Skeletal muscle tissue (tissue), 4 donors: ENCODE data around the gene NKX6-2. TPM values are rescaled to one million over a fixed set of nuclear protein-coding genes. Genes with fewer than 3 reads are reported as not detected.
A peak's percentile ranks its signal among the peaks of the same experiment; 100 is the strongest.

Experiments used
- H3K27ac ChIP-seq: one replicate; pipeline ENCODE4 v1.7.0; 2013; ENCODE audit warnings: mild to moderate bottlenecking, low read depth, low read length, inconsistent platforms
- H3K27me3 ChIP-seq, 3 donors: one replicate each; pipeline ENCODE4 v1.7.0; 2013; ENCODE audit warnings: low read length in 3 of 3; ENCODE audit not compliant: control insufficient read depth in 3 of 3, insufficient read depth in 3 of 3
- H3K36me3 ChIP-seq, 3 donors: one replicate each; pipeline ENCODE4 v1.7.0; 2013; ENCODE audit warnings: low read length in 3 of 3; ENCODE audit not compliant: control insufficient read depth in 3 of 3, insufficient read depth in 3 of 3
- H3K4me1 ChIP-seq, 3 donors: one replicate each; pipeline ENCODE4 v1.7.0; 2013; ENCODE audit warnings: low read length in 3 of 3, mild to moderate bottlenecking in 3 of 3; ENCODE audit not compliant: control insufficient read depth in 3 of 3, insufficient read depth in 3 of 3
- H3K4me3 ChIP-seq, 3 donors: one replicate each; pipeline ENCODE4 v1.7.0; 2013; ENCODE audit warnings: low read length in 3 of 3
- H3K9ac ChIP-seq, 3 donors: one replicate each; pipeline ENCODE4 v1.7.0; 2013; ENCODE audit warnings: low read length in 3 of 3, mild to moderate bottlenecking in 3 of 3, moderate library complexity in 2 of 3, low read depth in 1 of 3
- H3K9me3 ChIP-seq, 3 donors: one replicate each; pipeline ENCODE4 v1.7.0; 2013; ENCODE audit warnings: low read length in 3 of 3; ENCODE audit not compliant: control insufficient read depth in 3 of 3
- total RNA-seq: library from RNA; depleted of rRNA; stranded (reverse); fragments of >200 nt; gene quantifications from one replicate; pipeline ENCODE4 v1.2.3, GENCODE V29; 2014
- donor health status: Osteomylitis.

Gene NKX6-2
- not detected for total RNA-seq

DNA sequence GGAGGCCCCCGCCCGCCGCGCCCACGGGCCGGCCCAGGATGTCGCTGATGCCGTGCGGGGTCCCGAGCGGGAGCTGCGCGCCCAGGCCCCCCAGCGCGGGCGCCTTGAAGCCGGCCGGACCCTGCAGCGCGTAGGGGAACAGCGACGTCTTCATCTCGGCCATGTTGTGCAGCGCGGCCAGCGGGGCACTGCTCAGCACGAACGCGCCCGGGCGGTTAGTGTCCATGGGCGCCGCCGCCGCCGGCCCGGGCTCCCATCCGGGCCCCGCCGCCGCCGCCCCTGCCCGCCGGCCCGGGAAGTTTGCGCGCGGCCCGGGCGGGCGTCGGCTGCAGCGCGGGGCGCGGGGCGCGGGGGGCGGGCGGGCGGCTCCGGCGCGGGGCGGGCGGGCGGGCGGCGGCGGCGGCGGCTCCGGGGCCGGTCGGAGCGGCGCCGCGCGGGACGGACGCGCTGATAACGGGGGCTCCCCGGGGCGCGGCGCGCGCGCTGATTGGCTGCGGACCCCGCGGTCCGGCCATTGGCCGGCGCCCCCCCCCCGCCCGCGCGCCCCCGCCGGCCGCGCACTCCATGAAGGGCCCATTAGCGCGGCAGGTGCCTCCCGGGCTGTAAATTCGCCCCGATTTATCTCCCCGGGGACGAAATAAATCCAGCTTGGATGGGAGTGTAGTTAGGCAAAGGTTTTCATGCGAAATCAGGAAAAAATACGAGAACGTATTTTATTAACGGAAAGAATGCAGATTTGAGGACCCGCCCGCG is at the start of gene NKX6-2:
Gene NKX6-2, minus strand, starts transcription at position 425 of the 753 bp plus-strand sequence. Its CDS starts 199 bp downstream, at position 226.
- Histone ChIP-seq H3K36me3 (peaks cover 13 to 17% (median 13%) of the 10 kb centered on the region in 3 donors), H3K4me1 (peaks cover 0 to 5% (median 4%) of the 10 kb centered on the region in 3 donors), H3K9ac (peak within 1 kb of the TSS in 1 of 3 donors; percentile 16), H3K9me3 (no peaks in the 10 kb centered on the region), H3K27ac (no peak within 1 kb of the TSS), H3K27me3 (peaks cover 38 to 53% (median 53%) of the 10 kb centered on the region in 3 donors), H3K4me3 (no peak within 1 kb of the TSS)

DNA sequence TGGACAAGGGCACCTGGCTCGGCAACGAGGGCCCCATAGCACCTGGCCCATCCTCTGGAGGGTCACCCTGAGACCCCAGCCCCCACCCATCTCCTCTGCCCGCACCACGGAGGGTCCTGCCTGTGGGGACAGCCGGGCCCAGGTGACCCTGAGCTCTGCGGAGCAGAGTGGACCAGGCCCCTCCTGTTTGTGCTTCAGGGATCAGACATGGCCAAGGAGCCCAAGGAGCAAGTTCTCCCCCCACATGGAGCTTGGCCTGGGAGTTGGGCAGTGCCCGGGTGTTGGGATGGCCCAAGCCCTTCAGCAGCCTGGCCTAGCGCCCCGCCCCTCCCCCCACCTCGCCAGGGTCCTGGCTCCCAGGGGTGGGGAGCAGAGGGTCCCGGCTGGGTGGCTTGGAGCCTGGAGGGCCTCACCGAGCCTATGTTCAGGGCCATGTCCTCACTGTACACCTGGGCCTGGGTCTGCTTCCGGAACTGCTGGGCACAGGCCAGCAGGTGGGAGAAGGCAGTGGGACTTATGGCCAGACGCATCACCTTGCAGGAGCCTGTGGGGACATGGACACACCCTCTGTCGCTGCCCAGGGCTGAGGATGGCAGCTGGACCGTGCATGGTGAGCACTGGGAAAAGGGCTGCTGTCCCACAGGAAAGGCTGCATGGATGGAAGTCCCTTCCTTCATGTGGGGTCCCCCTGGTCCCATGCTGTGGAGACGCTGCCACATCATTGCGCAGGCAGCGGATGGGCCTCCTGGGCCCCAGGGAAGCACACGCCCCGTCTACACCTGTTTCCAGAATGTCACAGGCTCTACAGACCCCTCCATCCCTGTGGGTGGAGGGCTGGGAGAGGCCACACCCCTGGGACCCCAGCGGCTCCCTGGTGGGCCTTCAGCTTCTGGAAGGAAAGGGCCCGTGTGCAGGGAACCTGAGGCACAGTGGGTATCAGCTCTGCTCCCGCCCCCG is 49.2 kb upstream of the NKX6-2 start:
- H3K9ac ChIP-seq = peak overlapping the region in 1 of 3 donors; percentile 40
- H3K27ac ChIP-seq = no peak overlapping the region
- peak overlapping the region in 1 of 3 donors; percentile 47 for H3K4me3 ChIP-seq
- H3K4me1 ChIP-seq = peaks cover 8 to 15% (median 12%) of the 10 kb centered on the region in 3 donors
- peaks cover 0 to 6% (median 0%) of the 10 kb centered on the region in 3 donors for H3K36me3 ChIP-seq
- peaks cover 0 to 3% (median 0%) of the 10 kb centered on the region in 3 donors for H3K9me3 ChIP-seq
- H3K27me3 ChIP-seq = peaks cover 0 to 38% (median 3%) of the 10 kb centered on the region in 3 donors

DNA sequence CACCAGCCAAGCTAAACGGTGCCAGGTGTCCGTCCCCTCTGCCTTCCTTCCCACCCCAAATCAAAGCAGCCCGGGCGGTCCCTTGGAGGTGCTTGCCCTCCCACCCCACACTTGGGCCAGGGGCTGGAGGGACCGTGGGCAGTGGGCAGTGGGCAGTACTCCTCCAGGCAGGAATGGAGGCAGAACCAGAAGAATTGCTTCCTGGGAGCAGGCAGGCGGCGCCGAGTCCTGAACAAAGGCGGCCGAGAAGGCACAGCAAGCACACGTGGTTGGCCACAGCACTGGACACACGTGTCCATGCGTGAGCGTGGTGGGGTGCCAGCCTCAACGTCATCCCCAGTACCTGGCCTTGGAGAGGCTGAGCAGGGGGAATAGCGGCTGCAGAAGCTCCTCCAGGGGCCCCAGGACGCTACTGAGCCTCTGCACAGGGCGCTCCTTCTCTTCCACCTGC is 48.4 kb upstream of the NKX6-2 start:
- H3K9me3 ChIP-seq = peaks cover 0 to 3% (median 0%) of the 10 kb centered on the region in 3 donors
- H3K36me3 ChIP-seq = peaks cover 0 to 6% (median 0%) of the 10 kb centered on the region in 3 donors
- peaks cover 0 to 38% (median 3%) of the 10 kb centered on the region in 3 donors for H3K27me3 ChIP-seq
- no peak overlapping the region for H3K4me3 ChIP-seq
- peaks cover 8 to 15% (median 12%) of the 10 kb centered on the region in 3 donors for H3K4me1 ChIP-seq
- no peak overlapping the region for H3K27ac ChIP-seq
- no peak overlapping the region for H3K9ac ChIP-seq

DNA sequence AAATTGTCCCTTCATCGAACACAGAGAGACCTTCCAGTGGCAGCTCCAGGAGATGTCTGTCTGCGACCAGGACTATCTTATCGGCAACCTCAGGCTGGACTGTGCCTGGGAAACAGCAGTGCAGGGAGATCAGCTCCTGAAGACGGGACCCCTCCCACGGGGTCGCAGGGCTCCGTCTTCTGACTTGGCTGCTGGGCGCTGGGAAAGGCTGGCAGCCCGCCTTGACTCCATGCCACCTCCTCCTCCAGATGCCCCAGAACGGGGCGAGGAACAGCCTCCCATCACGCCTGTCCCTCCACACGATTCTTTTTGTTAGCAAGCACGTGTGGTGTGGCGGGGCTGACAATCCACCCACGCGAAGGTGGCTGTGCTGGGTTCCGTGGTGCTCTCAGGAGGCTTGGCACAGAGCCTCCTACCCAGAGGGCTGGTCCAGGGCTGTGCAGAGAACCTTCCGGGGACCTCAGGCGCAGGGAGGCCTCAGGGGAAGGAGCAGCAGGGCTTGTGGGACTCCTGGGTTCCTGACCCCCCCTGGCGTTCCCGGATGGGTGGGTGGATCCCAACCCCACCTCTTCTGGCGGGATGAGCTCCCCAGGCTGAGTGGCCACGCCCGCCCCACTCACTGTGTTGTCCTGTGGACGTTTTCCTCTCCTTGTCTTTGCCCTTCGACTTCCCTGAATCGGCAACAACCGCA is 47.6 kb upstream of the NKX6-2 start:
- Histone ChIP-seq H3K36me3 (peaks cover 0 to 6% (median 0%) of the 10 kb centered on the region in 3 donors), H3K27ac (no peak overlapping the region), H3K9me3 (peaks cover 0 to 3% (median 0%) of the 10 kb centered on the region in 3 donors), H3K4me3 (no peak overlapping the region), H3K27me3 (peaks cover 0 to 33% (median 0%) of the 10 kb centered on the region in 3 donors), H3K4me1 (peaks cover 8 to 15% (median 12%) of the 10 kb centered on the region in 3 donors), H3K9ac (no peak overlapping the region)

- H3K36me3 ChIP-seq = peaks cover 0 to 6% (median 0%) of the 10 kb centered on the region in 3 donors
- H3K9me3 ChIP-seq = peaks cover 0 to 1% (median 0%) of the 10 kb centered on the region in 3 donors
- peaks cover 8 to 14% (median 8%) of the 10 kb centered on the region in 3 donors for H3K4me1 ChIP-seq
- no peak overlapping the region for H3K27ac ChIP-seq
- no peak overlapping the region for H3K9ac ChIP-seq
- H3K27me3 ChIP-seq = peaks cover 0 to 32% (median 0%) of the 10 kb centered on the region in 3 donors
- no peak overlapping the region for H3K4me3 ChIP-seq
Measured at GRCh38 chr10:132832186-132832969, 46.4 kb upstream of the NKX6-2 start.

DNA sequence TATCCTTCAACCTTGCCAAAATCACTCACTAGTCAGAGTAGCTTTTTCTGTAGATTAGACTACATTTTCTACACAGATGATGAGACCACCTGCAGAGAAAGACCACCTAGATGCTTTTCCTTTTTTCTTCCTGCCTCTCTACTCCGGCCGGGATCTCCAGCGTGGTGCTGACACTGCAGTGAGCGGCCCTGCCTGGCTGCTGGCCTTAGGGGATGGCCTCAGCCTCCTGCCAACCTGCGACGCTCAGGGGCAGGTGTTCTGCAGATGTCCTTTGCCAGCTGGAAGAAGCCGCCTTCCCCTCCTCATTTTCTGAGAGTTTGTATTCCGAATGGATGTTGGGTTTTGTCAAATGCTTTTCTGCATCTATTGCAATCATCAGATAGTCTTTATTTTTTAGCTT is 43.5 kb upstream of the NKX6-2 start:
- Histone ChIP-seq H3K27me3 (peaks cover 0 to 19% (median 0%) of the 10 kb centered on the region in 3 donors), H3K4me3 (no peak overlapping the region), H3K27ac (no peak overlapping the region), H3K36me3 (peaks cover 0 to 11% (median 5%) of the 10 kb centered on the region in 3 donors), H3K9me3 (no peaks in the 10 kb centered on the region), H3K4me1 (no peaks in the 10 kb centered on the region), H3K9ac (no peak overlapping the region)

- H3K4me3 ChIP-seq = no peak overlapping the region
- H3K27ac ChIP-seq = no peak overlapping the region
- H3K9ac ChIP-seq = no peak overlapping the region
- no peaks in the 10 kb centered on the region for H3K9me3 ChIP-seq
- H3K27me3 ChIP-seq = peaks cover 0 to 12% (median 0%) of the 10 kb centered on the region in 3 donors
- H3K36me3 ChIP-seq = peaks cover 0 to 10% (median 5%) of the 10 kb centered on the region in 3 donors
- no peaks in the 10 kb centered on the region for H3K4me1 ChIP-seq
Measured at GRCh38 chr10:132828681-132829080, 42.7 kb upstream of the NKX6-2 start.

GRCh38 chr10:132827861-132828539 is 42.1 kb upstream of the NKX6-2 start:
- Histone ChIP-seq H3K36me3 (peaks cover 0 to 6% (median 5%) of the 10 kb centered on the region in 3 donors), H3K9me3 (no peaks in the 10 kb centered on the region), H3K27ac (no peak overlapping the region), H3K27me3 (peaks cover 0 to 7% (median 0%) of the 10 kb centered on the region in 3 donors), H3K9ac (no peak overlapping the region), H3K4me3 (no peak overlapping the region), H3K4me1 (no peaks in the 10 kb centered on the region)
